Amygdala (tissue), 56 donors: ENCODE measurements around the gene SOD1.
A peak's percentile ranks its signal among the peaks of the same experiment; 100 is the strongest.
"Not testable (repeated sequence)": the region's sequence is repeated elsewhere in the genome, so short reads cannot be mapped to it uniquely, and the experiment has no call there.

Source experiments
- DNase-seq, 56 donors: peaks; one replicate each; lab custom pipeline; 2025; lab: John Stamatoyannopoulos, UW

Gene SOD1

GRCh38 chr21:31654821-31655580 is 4.5 kb upstream of the SOD1 start:
- not testable (repeated sequence) for DNase-seq

GRCh38 chr21:31656199-31657095 is 3.0 kb upstream of the SOD1 start:
- no peak for DNase-seq

DNA sequence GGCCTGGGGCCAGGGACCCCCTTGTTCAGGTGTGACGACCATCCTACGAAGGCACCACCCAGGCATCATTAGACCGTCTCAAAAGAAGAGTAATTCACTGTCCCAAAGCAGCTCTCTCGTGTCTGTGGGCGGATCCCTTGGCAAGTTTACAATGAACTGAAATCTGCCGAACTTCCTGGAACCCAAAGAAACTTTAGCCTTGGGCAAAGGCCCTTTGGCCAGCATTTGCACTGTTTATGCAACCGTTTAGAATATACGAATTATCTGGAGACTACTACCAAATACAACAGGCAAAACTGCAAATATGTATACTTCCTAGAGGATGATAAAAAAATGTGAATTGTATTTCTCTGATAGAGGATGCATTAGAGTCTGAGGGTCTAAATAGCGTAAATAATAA is 1.4 kb upstream of the SOD1 start:
- no peak for DNase-seq

DNA sequence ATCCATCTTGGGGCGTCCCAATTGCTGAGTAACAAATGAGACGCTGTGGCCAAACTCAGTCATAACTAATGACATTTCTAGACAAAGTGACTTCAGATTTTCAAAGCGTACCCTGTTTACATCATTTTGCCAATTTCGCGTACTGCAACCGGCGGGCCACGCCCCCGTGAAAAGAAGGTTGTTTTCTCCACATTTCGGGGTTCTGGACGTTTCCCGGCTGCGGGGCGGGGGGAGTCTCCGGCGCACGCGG is 282 bp upstream of the SOD1 start:
- no peak for DNase-seq

DNA sequence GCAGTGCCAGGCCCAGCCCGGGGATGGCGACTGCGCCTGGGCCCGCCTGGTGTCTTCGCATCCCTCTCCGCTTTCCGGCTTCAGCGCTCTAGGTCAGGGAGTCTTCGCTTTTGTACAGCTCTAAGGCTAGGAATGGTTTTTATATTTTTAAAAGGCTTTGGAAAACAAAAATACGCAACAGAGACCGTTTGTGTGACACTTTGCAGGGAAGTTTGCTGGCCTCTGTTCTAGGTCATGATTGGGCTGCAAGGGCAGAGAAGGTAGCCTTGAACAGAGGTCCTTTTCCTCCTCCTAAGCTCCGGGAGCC is 719 bp downstream of the SOD1 start:
- peak in 2 of 56 donors; percentile 24 to 39 for DNase-seq

DNA sequence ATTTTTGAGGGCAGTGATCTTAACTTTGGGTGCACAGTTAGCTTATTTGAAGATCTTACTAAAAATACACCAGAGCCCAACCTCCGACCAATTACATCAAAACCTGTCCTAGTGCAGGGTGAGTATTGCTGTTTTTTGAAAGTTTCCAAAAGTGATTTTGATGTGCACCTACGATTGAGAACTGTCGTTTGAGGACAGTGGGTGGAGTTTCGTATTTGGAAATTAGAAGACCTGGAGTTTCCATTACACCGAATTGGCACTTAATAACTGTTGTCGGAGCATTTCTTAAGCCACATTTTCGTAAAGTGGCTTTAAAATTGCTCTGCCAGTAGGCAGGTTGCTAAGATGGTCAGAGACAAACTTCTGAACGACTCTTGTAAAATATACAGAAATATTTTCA is 1.1 kb downstream of the SOD1 start:
- DNase-seq: no peak

- DNase-seq: no peak
Measured at GRCh38 chr21:31663584-31664249, 4.2 kb downstream of the SOD1 start.

- DNase-seq: peak in 4 of 56 donors; percentile 4 to 18 (median 6)
Measured at GRCh38 chr21:31665397-31665796, 5.9 kb downstream of the SOD1 start.

DNA sequence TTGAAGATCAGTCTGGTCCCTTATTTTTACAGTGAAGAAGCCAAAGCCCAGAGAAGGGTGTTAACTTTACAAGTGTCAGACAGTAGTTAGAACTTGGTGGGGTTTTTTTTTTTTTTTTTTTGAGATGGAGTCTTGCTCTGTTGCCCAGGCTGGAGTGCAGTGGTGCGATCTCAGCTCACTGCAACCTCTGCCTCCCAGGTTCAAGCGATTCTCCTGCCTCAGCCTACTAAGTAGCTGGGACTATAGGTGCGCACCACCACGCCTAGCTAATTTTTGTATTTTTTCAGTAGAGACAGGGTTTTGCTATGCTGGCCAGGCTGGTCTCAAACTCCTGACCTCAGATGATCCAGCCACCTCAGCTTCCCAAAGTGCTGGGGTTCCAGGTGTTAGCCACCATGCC is 6.4 kb downstream of the SOD1 start:
- not testable (repeated sequence) for DNase-seq

- DNase-seq: no peak
Measured at GRCh38 chr21:31666445-31667010, 7.0 kb downstream of the SOD1 start.

GRCh38 chr21:31667132-31667531 is 7.6 kb downstream of the SOD1 start:
- DNase-seq: no peak

DNA sequence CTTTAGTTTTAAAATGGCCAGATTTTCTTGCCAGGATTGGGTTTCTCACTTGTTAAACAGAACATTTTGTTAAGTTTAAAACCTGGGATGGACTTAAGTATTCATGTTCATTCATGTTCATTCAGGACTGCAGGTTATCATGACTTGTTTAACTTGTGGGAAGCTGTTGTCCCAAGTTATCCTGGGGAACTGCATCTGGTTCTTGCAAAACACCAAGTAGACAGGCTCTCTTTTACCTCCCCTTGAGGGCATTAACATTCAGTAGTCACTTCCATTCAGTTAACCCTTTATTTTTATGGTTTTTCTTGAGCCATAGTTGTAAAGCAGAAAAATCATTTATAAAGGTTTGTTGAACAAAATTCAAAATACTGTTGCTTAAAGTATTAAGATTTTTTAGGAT is 8.1 kb downstream of the SOD1 start:
- no peak for DNase-seq

GRCh38 chr21:31668651-31669491 is 9.4 kb downstream of the SOD1 start:
- no peak for DNase-seq

GRCh38 chr21:31670070-31670469 is 10.6 kb downstream of the SOD1 start:
- DNase-seq: no peak

GRCh38 chr21:31671146-31671716 is 11.7 kb downstream of the SOD1 start:
- DNase-seq: no peak

DNA sequence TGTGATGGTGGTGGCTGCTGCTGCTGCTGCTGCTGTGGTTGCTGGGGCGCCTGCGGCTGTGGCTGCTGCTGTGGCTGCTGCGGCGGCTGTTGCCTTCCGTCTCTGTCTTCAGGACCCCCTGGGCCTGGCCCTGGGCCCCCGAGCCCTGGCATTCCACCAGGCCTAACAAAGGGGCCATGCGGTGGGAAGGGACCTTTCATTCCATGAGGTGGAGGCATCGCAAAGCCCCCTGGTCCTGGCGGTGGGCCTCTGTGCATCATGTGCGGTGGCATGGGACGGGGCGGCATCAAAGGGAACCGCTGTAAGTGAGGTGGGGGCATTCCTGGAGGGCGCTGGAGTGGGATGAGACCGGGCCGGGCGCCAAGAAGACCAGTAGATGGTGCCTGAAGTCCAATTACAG is 12.4 kb downstream of the SOD1 start:
- DNase-seq: no peak

GRCh38 chr21:31673321-31673912 is 13.9 kb downstream of the SOD1 start:
- DNase-seq: no peak

DNA sequence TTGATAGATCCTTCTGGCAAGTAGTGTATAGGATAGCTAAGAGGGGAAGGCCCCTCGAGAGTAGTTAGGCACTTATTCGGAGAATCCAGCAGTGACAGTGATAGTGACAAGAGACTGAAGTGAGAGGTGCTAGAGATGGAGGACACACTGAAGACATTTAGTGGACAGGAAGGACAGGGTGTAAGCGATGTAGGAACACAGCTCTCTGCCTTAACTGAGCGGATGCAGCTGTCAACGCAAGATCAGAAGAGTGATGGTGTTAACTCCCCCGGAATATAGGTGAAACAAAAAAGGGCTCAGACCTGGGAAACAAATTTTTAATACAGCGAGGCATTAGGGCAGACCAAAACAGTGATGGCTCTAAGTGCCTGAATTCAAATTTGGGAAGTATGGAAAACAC is 15.8 kb downstream of the SOD1 start:
- no peak for DNase-seq

DNA sequence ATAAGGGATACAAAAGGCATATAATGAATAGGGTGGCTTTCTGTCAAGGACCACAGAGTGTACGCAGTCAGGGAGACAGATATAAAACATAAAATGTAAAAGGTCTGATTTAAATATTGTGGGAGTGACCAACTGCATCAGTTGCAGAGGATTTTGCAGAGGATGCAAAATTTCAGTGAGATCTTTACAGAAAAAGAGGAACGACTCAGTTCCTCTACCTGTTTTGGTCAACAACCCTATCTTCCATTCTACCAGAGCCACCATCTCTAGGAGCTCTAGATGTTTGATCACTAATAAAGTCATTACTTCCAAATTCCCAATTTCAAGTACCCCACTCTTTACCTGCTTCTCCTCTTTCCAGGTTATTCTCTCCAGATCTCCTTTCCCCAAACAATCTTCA is 16.5 kb downstream of the SOD1 start:
- no peak for DNase-seq

DNA sequence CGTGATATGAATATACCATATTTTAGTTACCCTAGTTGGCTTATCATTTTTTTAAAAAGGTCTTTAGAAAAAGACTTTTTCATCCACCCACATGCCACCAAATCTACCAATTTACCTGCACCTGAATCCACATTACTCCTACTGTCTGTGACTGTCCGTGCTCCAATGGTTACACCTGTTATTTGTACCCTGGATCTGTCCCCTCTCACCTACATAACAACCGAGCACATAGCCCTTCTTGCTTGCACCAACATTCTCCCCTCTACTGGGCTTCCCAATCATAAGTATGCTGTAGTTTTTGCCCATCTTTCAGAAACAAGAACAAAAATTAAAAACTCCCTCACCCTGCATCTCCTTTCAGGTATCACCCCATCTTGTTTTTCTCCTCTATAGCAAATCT is 17.6 kb downstream of the SOD1 start:
- DNase-seq: no peak
